Measurements from ENCODE around the gene METTL25B.
A peak's percentile ranks its signal among the peaks of the same experiment; 100 is the strongest.

METTL25B gene

DNA sequence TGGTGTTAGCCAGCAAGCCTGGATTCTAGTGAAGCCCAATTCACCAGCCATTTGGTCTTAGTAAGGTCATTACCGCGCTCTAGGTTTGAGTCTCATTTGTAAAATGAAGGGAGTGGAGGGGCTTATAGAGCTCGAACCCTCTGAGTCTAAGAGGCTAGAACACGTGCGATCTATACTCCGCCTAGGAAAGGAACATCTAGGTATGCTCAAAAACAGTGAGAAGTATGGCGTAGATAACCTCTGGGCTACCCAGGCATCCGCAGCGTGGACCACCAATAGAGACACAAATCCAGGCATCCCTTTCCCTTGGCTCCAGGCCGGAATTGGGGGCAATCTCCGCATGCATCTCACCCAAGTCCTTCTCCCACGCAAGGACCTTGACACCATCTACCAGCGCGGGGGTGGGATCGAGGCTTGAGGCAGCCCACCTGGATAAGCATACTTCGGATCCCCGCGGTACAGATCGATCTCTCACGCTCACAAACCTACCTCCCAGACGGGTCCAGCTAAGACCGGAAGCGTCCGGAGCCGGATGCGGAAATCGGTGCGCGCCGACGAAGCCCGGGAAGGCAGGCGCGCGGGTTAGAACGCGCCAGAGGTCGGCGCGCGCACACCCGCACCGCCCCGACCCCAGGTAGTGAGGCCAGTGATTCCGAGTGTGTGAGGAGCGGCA, at the start of gene METTL25B:
TSS of gene METTL25B (plus strand) at position 544 of the 673 bp plus-strand sequence. CDS start 636 bp downstream, outside the sequence.
- DNase-seq (ENCODE audit: low spot score): peak; percentile 56

DNA sequence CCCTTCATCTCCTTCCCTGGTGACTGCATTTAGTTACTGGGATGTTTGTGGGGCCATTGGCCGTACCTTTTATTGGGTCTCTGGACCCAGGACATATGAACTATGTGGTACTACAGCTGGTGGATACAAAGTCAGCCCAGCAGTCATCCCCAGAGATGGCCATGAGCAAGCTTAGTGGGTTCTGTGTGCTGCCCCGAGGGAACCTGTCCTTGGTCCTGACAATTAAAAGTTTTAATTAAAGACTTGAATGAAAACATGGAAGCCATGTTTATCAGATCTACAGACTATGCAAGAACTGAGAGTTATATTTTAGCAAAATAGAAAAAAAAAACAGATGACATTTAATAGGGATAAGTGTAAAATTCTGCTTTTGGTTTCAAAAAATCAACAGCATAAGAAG, 48.2 kb upstream of the METTL25B start:
- no peak for DNase-seq (ENCODE audit: low spot score)

DNA sequence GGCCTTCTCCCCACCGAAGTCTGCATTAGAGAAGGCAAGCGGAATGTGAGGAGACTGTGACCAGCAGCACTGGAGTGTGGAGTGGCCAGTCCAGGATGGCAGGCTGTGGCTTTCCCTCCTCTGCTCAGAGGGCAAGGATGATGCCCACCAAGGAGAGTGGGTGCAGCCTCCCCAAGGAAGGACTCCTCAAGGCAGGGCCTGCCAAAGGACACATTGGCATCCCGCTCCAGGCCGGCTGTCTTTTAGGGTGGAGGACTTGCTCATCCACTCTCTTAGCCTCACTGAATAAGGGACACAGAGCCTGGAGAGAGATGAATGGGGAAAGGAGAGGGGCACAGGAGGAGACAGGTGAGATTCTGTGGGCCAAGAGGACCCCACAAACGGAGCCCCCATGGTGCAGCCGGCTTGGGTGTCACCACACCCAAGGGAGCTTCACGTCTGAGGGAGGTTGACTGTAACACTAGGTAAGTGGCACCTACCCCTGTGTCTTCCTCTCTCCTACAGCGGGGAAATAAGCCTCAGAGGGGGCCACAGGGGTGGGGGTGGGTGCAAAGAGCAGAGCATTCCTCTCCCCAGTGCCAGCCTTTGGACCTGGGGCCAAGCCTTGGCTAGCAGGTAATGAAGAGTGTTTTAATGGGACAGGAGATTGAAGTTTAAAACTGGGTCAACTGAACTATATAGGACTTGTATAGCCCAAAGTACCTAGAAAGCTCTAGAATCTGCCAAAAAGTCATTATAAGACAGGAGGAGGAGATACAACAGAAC, 46.9 kb upstream of the METTL25B start:
- no peak for DNase-seq (ENCODE audit: low spot score)

DNA sequence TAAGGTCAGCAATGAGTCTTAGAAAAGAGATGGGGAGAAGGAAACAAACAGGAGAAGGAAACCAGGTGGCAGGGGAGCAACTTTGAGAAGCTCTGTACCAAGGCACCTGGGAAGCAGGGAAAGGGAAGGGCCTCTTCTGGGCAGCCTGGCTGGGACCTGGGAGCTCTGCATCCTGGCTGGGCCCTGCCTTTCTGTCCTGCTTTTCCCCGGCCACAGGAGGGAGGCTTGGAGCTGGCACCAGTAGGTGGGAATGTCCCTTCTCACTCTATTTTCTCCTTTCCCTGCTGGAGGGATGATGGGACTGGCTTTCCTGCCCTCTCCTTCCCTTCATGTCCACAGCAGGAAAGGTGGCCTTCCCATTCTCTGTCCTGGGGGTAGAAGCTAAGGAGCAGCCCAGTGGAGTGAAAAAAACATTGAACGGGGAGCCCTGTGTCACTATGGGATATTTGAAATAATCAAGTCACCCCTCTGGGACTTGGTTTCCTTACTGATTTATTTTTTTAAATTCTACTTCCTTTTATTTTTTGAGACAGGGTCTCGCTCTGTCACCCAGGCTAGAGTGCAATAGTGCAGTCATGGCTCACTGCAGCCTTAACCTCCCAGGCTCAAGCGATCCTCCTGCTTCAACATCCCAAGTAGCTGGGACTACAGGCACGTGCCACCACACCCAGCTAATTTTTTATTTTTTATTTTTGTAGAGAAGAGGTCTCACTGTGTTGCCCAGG, 45.9 kb upstream of the METTL25B start:
- no peak for DNase-seq (ENCODE audit: low spot score)

DNA sequence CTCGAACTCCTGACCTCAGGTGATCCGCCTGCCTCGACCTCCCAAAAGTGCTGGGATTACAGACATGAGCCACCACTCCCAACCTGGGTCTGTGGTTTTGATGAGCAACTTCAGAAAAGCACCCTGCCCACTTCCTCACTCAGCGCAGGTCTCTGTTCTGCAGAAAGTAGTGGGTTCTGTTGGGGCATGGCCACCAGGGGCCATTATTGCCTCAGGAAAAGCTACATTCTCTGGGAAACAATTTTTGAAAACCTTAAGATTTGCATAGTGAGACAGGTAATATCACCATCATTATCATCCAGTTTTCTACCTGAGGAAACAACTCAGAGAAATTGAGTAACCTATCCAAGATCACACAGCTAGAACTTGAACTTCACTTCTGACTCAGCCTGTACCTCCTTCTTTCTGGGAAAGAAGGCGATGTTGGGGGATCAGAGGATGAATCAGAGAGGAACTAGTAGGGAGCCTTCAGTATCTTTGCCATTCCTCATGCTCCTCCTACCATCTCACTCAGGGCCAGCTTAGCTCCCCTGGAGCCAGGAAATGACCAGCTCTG, 44.0 kb upstream of the METTL25B start:
- peak; percentile 18 for DNase-seq (ENCODE audit: low spot score)

DNA sequence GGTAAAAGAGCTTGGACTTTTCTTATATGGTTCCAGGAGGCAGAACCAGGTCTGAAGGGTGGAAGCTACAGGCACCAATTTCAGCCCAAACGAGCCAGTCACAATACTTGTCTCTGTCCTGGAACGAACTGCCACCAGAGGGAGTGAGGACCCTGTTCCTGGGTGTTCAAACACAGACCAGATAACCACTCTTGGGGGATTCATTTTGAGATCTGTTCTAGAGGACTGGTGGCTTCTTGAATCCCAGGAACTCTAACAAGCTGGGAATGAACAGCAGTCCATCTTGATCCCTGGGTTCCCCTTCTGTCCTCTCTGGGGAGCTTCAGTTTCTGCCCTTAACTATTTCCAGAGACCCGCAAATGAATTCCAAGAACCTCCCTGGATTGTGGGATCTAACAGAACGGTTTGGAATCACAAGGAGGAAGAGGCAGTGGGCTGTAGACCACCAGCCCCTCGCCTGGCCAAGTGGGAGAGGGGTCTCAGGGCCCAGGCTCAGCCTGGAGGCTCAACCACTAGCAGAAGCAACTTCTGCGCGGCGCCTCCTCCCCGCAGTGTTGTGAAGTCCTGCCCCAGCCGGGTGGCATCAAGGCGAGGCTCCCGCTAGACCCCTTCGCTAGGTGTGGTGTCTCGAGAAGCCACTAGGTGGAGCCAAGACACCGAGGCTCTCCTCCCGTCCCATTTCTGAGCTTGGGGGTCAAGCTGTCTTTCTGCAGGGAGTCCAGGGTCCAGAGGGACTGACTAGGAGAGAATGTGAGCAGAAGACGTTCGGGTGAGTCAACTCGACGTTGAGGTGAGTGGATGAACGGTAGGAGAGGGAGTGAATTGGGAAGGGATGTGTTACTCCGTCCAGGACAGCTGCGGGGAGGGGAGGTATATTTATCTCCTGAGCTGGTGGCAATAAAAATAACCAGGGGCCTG, 39.0 kb upstream of the METTL25B start:
- peak; percentile 76 for DNase-seq (ENCODE audit: low spot score)

DNA sequence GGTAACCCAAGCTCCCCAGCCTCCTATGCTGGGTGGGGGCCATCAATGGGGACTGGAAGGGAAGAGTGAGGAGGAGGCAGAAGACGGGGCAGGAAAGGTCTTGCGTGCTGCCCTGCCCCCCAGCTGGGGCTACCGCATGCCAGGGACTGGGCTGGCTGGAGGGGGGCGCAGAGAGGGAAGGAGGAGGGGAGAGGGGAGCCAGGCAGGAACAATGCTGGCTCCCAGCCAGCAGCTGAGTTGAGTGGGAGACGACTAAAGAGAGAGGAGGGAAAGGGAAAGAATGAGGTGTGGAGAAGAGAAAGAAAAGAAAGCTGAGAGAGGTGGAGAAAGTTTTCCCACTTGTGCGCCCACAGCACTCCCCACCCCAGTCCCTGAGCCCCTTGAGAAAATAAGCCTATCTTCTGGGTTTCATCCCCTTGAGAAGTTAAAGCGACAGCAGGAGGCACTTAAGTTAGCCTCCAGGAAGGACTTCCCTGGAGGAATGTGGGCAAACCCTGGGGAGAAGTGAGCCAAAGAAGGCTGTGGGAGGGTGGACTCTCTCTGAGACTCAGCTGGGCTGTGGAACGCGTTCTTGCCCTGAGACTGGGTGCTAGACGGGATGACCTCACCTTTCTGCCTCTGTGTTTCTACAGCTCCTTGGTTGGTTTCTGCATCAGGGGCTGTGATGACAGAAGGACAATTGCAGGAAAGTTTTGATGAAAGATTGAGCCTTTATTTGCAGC, 38.2 kb upstream of the METTL25B start:
- no peak for DNase-seq (ENCODE audit: low spot score)

DNA sequence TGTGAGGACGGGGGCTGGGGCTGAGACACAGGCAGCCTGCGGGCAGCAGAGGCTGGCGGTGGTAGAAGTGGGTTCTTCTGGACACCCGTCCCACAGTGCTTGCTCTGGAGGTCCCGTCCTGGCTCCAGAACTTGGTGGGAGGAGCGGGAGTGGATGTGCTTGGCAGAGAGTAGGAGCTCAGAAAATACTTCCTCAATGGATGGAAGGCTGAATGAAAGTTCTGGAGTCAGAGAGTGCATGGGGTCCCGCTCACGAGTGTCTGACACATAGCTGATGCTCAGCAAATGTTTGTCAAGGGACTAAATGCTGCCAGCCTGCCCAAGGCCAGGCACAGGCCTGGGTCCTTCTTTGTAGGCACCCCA, 37.6 kb upstream of the METTL25B start:
- DNase-seq (ENCODE audit: low spot score): no peak

DNA sequence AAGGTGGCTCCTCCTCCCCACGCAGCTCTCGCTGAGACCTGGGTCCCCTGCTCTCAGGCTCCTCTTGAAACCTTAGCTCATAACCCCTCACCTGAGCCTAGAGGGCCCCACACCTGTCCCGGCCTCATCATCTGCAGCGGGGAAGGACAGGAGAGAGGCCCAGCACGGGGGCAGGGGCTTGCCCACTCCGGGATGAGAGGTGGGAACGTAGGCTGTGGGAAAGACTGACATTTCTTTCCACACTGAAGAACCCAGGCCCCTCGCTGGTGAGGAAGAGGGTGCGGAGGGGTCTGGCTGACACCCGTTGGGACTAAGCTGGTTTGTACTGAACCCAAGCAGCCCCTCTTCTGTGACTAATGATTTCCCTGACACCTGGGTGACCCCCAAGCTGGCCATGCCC, 37.1 kb upstream of the METTL25B start:
- DNase-seq (ENCODE audit: low spot score): no peak

DNA sequence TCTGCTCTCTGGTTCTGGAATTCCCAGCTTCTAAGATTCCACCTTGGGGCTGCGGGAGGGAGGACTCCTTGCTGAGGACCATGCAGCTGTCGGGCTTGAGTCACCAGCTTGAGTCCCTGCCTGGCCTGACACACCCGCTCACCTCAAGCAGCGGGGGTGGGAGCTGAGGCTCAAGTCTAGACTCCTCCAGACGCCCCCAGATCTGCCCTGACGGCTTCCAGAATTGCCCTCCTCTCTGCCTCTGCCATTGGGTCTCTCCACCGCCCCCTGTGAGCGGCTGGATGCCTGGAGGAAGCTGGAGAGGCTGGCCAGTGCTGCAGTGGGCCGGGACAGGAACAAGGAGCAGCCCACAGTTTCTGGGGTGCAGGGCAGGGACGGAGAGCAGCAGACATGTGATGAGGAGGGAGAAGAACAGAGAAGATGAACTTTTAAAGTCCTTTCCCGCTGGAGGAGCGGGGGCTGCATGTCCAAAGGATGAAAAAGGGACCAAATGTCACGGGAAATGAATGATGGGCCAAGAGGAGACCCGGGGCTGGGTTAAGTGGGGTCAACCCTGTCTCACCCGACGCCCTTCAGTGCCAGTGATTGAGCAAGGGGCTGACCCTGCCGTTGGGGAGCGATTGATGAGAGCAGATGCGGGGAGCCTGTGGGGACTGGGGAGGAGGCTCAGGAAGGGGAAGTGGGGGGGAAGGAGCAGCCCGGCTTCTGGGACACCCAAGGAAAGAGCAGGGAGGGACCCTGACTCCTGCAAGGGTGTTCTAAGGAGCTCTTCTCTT, 36.4 kb upstream of the METTL25B start:
- DNase-seq (ENCODE audit: low spot score): no peak

DNA sequence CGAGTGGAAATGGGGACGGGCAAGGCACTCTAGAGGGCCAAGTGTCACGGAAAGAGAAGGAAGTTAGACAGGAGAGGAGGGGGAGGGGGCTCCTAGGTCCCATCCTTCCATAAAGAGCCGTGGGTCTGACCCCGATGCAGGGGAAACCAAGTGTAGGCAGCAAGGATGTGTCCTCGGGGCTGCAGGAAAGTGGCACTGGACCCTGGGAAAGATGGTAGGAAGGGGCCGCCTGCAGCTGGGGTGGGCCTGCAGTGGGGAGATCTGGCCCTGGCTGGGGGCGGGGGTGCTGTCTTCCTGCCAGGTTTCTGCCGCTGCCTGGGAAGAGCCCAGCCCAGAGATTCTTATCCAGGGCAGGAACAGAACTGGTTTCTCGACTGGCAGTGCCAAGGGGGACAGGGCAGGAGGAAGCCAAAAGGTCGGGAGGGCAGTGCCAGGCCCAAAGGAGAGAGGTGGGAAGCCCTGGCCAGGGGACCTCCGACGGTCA, 35.8 kb upstream of the METTL25B start:
- DNase-seq (ENCODE audit: low spot score): no peak

DNA sequence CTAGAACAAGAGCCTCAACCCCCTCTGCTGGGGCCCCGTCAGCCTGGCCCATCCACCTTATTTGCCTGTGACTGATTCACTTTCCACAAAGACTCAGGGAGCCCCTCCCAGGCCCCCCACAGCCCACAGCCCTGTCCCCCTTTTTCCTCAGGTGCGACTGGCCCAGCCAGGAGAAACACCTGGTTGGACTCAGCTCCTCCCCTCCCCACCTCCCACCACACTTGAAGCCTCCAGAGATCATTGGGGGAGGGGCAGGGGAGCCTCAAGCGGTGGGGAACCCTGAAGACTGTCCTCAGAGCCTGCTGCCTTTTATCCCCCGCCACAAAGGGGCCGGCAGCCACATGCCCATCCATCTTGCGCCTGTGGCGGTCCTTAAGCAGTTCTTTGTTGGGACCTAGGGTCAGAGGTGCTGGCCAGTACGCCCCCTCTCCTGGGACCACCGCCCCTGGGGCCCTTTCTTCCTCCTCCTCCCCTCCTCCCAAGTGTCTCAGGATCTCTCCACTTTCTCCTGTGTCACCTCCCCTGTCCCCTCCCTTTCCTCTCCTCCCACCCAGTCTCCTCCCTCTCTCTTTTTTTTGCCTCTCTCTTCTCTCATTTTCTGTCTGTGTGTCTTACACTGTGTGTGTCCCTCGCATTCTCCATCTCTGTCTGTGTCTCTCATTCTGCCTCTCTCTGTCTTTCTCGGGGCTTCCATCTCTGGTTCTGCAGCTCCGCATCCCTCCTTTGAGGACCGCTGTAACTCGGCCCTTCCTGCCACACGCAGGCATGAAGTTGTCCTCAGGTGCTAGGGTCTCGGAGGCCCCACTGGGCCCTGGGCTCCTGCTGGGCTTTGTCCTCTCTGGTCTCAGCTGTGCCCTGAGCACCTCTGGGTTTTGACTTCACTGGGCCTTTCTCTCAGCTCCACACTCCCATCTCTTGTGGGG, 35.1 kb upstream of the METTL25B start:
- DNase-seq (ENCODE audit: low spot score): no peak

DNA sequence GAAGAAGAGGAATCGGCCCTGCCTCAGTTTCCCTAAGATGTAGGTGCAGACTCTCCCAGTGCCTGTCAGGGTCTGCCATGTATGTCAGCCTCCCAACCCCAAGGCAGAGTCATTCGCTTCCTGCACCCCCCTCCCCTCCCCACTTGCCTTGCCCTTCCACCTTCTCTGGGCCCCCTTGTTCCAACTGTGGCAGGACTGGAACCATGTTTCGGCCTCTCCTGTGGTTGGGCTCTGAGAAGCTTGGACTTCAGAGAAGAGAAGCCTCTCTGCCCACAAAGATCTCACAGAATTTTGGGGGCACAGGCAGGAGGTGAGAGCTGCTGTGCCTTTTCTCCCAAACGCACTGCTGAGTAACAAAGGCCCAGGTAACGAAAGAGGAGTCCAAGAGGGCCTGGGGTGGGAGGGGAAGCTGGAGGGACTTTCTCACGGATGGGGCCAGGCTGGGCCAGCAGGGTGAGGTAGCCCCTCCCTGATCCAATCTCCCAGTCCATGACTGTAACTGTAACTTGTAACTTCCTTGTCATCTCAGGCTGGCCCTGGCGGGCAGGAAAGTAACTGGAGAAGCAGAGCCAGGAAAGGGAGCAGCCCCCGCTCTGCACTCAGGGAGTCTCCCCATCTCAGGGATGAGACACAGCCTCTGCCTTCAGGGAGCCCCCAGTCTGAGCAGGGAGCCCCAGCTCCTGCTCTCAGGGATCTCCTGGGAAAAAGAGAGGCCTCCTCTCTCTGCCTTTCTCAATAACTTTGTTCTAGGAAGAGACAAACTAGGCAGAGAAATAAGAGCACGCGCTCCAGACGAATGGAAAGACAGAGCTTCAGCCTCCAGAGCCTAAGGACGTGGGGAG, 34.2 kb upstream of the METTL25B start:
- no peak for DNase-seq (ENCODE audit: low spot score)

DNA sequence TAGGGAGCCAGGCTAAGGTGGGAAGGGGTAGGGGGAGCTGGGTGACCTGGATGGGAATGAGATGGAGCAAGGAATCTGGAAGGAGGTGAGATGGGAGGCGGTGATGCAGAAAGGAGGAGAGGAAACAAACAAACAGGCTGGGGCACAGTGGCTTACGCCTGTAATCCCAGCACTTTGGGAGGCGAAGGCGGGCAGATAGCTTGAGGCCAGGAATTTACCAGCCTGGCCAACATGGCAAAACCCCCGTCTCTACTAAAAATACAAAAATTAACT, 33.6 kb upstream of the METTL25B start:
- no peak for DNase-seq (ENCODE audit: low spot score)

DNA sequence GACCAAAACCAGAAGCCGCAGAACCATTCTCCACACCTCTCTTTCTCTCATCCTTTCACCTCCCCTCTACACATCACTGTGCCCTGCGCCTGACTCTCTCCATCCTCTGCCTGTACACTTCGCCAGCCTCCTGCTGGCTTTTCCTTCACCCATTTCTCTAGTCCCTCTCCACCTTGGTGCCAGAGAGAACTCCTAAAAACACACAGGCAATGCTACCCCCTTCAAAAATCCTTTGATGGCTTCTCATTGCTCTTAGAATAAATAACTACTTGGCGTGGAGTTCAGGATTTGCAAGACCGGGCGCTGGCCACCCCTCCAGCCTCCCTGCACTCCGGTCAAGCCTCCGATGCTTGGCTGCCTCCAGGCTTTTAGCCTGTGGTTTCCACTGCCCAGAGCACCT, 31.5 kb upstream of the METTL25B start:
- DNase-seq (ENCODE audit: low spot score): no peak

DNA sequence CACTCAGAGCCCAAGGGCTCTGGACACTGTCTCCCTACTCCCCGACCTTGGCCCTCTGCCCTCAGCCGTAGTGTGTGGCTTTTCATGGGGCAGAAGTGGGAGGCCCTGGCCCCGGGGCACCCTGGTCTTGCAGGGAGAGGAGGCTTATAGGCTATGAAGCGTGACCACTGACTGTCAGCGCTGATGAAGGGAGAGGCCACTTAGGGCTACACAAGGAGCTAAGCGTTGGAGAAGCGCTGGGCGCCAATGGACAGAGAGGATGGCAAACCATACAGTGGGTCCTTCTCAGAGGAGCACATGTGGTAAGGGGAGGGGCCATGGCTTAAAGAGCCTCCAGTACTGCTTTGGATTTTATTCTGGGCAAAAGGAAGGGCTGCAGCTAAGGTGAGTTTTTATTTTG, 30.8 kb upstream of the METTL25B start:
- DNase-seq (ENCODE audit: low spot score): no peak

DNA sequence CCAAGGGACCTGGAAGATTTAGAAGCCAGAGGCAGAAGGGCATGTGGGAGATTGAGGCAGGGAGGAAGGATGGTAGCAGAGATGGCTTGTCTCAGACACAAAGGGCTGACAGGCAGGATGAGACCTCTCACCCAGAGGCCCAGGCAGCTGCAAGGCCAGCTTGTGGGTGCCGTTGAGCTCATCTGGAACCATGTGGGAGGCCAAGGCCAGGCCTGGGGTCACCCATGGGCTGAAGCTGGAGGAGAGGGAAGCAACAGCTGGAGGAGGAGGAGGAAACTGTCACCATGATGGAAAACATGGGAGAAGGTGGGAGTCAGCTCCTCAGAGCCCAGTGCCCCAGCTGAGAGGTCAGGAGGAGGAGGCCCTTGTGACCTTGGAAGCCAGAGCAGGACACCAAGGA, 29.3 kb upstream of the METTL25B start:
- DNase-seq (ENCODE audit: low spot score): no peak
